CD4-positive, alpha-beta memory T cell (primary cell): ENCODE measurements around the gene DPF3. TPM values are rescaled to one million over a fixed set of nuclear protein-coding genes. Genes with fewer than 3 reads are reported as not detected.
A peak's percentile ranks its signal among the peaks of the same experiment; 100 is the strongest.

Experiments used
- CTCF ChIA-PET: fragments of 350-600 bp; sonication (Branson Sonifier 250); formaldehyde crosslinking; loops from one replicate; lab custom pipeline; 2021; ENCODE audit warnings: inconsistent platforms; ENCODE audit not compliant: partially characterized antibody; lab: Charles Lee
- POLR2A ChIA-PET: fragments of 350-600 bp; sonication (Branson Sonifier 250); formaldehyde crosslinking; loops from one replicate; lab custom pipeline; 2021; ENCODE audit not compliant: partially characterized antibody; lab: Charles Lee
- DNase-seq, 5 donors: peaks; one replicate each; pipeline versions ENCODE4 v3.0.0 to v3.0.0-alpha.2; 2020 to 2022; ENCODE audit warnings: mixed read lengths in 1 of 5
- H3K27ac ChIP-seq: one replicate; pipeline ENCODE4 v1.7.0; 2013; ENCODE audit warnings: low read depth, low read length
- H3K27me3 ChIP-seq: 2 replicates; pipeline ENCODE4 v1.7.0; 2013; ENCODE audit warnings: mild to moderate bottlenecking, low read length, moderate library complexity; ENCODE audit not compliant: insufficient read depth
- H3K36me3 ChIP-seq: 2 replicates; pipeline ENCODE4 v1.7.0; 2013; ENCODE audit warnings: mild to moderate bottlenecking, low read length, moderate library complexity; ENCODE audit not compliant: insufficient read depth
- H3K4me1 ChIP-seq: 2 replicates; pipeline ENCODE4 v1.7.0; 2013; ENCODE audit warnings: mild to moderate bottlenecking, low read length, moderate library complexity; ENCODE audit not compliant: insufficient read depth
- H3K4me3 ChIP-seq, 2 donors: one replicate each; pipeline ENCODE4 v1.7.0; 2013; ENCODE audit warnings: low read length in 2 of 2, mild to moderate bottlenecking in 1 of 2
- H3K9me3 ChIP-seq, 2 donors: one replicate each; pipeline ENCODE4 v1.7.0; 2013; ENCODE audit warnings: low read length in 2 of 2, control low read depth in 1 of 2; ENCODE audit not compliant: control insufficient read depth in 1 of 2
- H3K27ac Mint-ChIP-seq, 7 donors: one replicate each; pipeline ENCODE4 v1.8.0; 2020 to 2021; ENCODE audit warnings: mixed read lengths in 7 of 7, mild to moderate bottlenecking in 6 of 7, inconsistent platforms in 3 of 7, moderate library complexity in 3 of 7
- H3K27me3 Mint-ChIP-seq, 2 donors: one replicate each; pipeline ENCODE4 v1.8.0; 2020 to 2021; ENCODE audit warnings: mixed read lengths in 2 of 2
- H3K36me3 Mint-ChIP-seq, 2 donors: one replicate each; pipeline ENCODE4 v1.8.0; 2020 to 2021; ENCODE audit warnings: mixed read lengths in 2 of 2, inconsistent platforms in 1 of 2, mild to moderate bottlenecking in 1 of 2
- H3K4me1 Mint-ChIP-seq, 4 donors: one replicate each; pipeline ENCODE4 v1.8.0; 2020 to 2021; ENCODE audit warnings: mixed read lengths in 4 of 4, mild to moderate bottlenecking in 1 of 4
- H3K4me3 Mint-ChIP-seq, 8 donors: one replicate each; pipeline ENCODE4 v1.8.0; 2020 to 2021; ENCODE audit warnings: mixed read lengths in 8 of 8, mild to moderate bottlenecking in 7 of 8, moderate library complexity in 6 of 8, inconsistent platforms in 3 of 8
- H3K9me3 Mint-ChIP-seq, 8 donors: one replicate each; pipeline ENCODE4 v1.8.0; 2020 to 2021; ENCODE audit warnings: mixed read lengths in 8 of 8, mild to moderate bottlenecking in 5 of 8, inconsistent platforms in 3 of 8, moderate library complexity in 1 of 8
- intact Hi-C: fragments of 100-400 bp; cut with micrococcal nuclease; formaldehyde crosslinking; loops from one replicate; pipeline ENCODE4 v1.15.1; 2023
- polyA plus RNA-seq, 2 donors: library from polyadenylated mRNA; unstranded; fragments of 300-500 nt; fragmentation: Illumina TruSeq; gene quantifications; one replicate each; pipeline ENCODE4 v1.2.3, GENCODE V29; 2021
- total RNA-seq, 2 experiments: library from RNA; stranded (reverse); gene quantifications; one replicate each; pipeline ENCODE4 v1.2.3, GENCODE V29; 2021

The DPF3 gene
- total and polyA plus RNA-seq, 4 experiments from 2014 or later: 0.25 to 0.35 TPM; not detected in 2

DNA sequence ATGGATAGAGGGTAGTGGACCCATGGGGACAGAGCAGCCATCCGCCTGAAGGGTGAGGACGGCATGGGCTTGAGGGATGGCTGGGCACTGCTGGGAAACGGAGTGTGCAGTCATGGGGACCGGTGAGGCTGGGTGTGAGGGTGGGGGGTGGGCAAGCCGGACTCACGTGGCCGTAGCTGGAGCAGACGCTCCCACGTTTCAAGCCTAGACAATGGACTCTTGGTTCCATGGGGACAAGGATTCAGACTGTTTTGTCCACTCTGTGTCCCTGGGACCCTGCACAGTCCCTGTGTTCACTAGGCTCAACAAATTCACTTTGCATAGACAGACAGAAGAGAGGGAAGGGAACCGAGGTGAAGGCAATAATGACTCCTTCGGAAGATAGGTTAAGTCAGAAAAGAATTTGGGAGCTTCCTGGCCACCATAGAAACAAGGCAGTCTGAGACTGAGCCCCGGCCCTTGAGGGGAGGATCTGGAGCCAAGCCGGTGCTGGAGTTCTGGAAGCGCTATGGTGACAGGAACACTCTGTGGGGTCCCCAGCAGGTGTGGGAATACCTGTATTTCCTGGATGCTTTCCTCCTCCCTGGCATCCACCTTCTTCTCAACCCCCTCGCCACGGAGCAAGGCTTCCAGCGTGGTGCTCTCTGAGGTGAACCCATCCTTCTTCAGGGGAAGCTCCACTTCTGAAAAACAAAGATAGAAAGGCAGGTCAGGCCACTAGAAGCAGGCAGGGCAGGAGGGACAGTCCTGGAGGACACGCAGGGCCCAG lies 162.5 kb downstream of the DPF3 start:
- Mint-ChIP-seq H3K36me3 (no peaks in the 10 kb centered on the region), H3K4me3 (no peak overlapping the region), H3K4me1 (no peaks in the 10 kb centered on the region), H3K27ac (no peak overlapping the region), H3K27me3 (no peaks in the 10 kb centered on the region), H3K9me3 (peaks cover 0 to 2% (median 0%) of the 10 kb centered on the region in 8 donors)
- DNase-seq: no peak
- no peak overlapping the region for H3K4me3 ChIP-seq
- intact Hi-C loops: no loop called here
- no peak overlapping the region for H3K27ac ChIP-seq
- H3K36me3 ChIP-seq: no peaks in the 10 kb centered on the region
- ChIA-PET CTCF (no interaction called here), POLR2A (no interaction called here)
- no peaks in the 10 kb centered on the region for H3K9me3 ChIP-seq
- no peaks in the 10 kb centered on the region for H3K4me1 ChIP-seq
- H3K27me3 ChIP-seq: no peaks in the 10 kb centered on the region

GRCh38 chr14:72730468-72730867 lies 163.4 kb downstream of the DPF3 start:
- Mint-ChIP-seq H3K27me3 (no peaks in the 10 kb centered on the region), H3K4me1 (no peaks in the 10 kb centered on the region), H3K36me3 (no peaks in the 10 kb centered on the region), H3K4me3 (no peak overlapping the region), H3K9me3 (peaks cover 0 to 2% (median 0%) of the 10 kb centered on the region in 8 donors), H3K27ac (no peak overlapping the region)
- ChIA-PET CTCF (no interaction called here), POLR2A (no interaction called here)
- Histone ChIP-seq H3K4me1 (no peaks in the 10 kb centered on the region), H3K4me3 (no peak overlapping the region), H3K27ac (no peak overlapping the region), H3K9me3 (no peaks in the 10 kb centered on the region), H3K27me3 (no peaks in the 10 kb centered on the region), H3K36me3 (no peaks in the 10 kb centered on the region)
- intact Hi-C loops: no loop called here
- DNase-seq: no peak

- Histone ChIP-seq H3K4me1 (no peaks in the 10 kb centered on the region), H3K27me3 (no peaks in the 10 kb centered on the region), H3K36me3 (no peaks in the 10 kb centered on the region), H3K27ac (no peak overlapping the region), H3K4me3 (no peak overlapping the region), H3K9me3 (no peaks in the 10 kb centered on the region)
- Mint-ChIP-seq H3K27ac (no peak overlapping the region), H3K9me3 (no peaks in the 10 kb centered on the region), H3K4me1 (no peaks in the 10 kb centered on the region), H3K4me3 (no peak overlapping the region), H3K27me3 (no peaks in the 10 kb centered on the region), H3K36me3 (no peaks in the 10 kb centered on the region)
- intact Hi-C loops: no loop called here
- ChIA-PET POLR2A (no interaction called here), CTCF (no interaction called here)
- DNase-seq: no peak
Observed at GRCh38 chr14:72726444-72726843, 167.5 kb downstream of the DPF3 start.

DNA sequence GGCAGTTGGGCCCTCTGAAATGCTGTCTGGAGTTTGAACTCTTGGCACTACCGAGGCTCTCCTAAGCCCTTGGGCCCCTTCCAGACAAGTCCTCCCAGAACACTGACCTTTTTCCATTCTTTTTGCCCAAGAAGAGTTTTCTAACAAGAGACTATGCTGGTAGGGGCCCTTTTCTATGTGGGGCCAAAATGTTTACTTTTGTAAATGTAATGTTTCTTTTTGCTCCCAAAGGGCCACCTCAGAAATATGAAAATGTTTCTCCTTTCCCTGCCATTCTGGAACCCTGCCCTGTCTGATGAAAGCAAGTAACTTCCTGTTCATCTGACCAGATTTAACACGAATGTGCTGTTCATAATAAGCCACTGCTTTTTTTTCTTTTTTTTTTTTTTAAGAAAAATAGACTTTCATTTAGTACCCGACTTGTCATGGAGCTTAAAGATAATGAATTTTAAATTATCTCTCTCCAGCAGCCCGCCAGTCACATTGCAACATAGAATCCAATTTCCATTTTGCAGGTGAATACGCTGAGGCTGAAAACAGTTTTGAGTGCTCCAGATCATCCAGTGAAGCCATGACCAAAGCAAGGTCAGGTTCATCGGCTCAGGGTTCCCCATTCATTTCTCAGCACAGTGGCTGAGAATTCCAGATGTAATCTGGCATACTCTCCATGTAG lies 169.9 kb downstream of the DPF3 start:
- no peaks in the 10 kb centered on the region for H3K9me3 ChIP-seq
- no peaks in the 10 kb centered on the region for H3K36me3 Mint-ChIP-seq
- H3K27ac Mint-ChIP-seq: no peak overlapping the region
- H3K27ac ChIP-seq: no peak overlapping the region
- H3K4me1 Mint-ChIP-seq: no peaks in the 10 kb centered on the region
- no peaks in the 10 kb centered on the region for H3K4me1 ChIP-seq
- no peaks in the 10 kb centered on the region for H3K36me3 ChIP-seq
- CTCF ChIA-PET: no interaction called here
- POLR2A ChIA-PET: no interaction called here
- H3K27me3 ChIP-seq: no peaks in the 10 kb centered on the region
- no peak overlapping the region for H3K4me3 ChIP-seq
- H3K27me3 Mint-ChIP-seq: no peaks in the 10 kb centered on the region
- DNase-seq: no peak
- intact Hi-C loops: no loop called here
- H3K4me3 Mint-ChIP-seq: peak overlapping the region in 1 of 8 donors; percentile 1
- no peaks in the 10 kb centered on the region for H3K9me3 Mint-ChIP-seq

DNA sequence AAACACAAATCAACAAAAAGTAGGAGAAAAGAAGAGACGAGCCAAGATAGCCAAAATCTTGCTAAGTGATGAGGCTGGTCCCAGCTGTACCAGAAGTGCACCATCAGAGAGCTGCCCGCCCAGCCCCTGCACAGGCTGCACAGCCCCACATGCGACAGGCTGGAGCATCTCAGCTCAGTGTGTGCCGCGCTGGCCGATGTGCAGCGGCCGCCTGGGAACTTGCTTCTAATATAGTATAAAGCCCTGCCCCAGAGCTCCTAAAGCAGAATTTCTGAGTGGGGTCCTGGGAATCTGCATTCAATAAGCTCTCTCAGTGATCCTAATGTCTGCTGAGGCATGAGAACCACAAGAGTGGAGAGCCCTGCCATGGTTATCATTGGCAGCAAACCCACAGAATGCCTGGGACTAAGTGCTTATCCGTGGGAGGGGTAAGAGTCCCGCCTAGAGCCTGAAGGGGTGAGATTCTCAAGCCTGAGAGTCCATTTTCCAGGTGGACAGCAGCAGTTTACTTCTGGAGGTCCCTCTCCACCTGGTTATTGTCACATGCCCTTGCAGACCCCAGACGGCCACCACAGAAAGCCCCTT lies 171.6 kb downstream of the DPF3 start:
- intact Hi-C loops: no loop called here
- no peak overlapping the region for H3K27ac Mint-ChIP-seq
- POLR2A ChIA-PET: no interaction called here

DNA sequence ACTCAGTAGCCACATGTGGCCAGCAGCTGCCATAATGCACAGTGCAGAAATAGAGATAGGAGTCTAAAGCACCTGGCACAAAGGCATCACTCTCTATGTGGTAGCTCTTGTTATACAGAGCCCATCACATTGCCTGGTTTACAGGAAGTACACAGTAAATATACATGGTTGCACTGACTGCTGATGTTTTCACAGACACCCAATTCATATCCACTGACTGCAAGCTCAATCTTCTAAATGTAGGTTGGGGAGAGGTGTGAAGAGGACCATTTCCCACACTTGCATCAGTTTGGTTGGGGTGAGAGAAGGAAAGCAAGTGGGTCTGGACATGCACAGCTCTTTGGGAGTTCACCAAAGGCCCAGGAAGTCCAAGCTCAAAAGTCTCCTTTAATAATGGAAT lies 172.8 kb downstream of the DPF3 start:
- no peaks in the 10 kb centered on the region for H3K27me3 Mint-ChIP-seq
- H3K4me1 Mint-ChIP-seq: peaks cover 0 to 12% (median 5%) of the 10 kb centered on the region in 4 donors
- CTCF ChIA-PET: no interaction called here
- Histone ChIP-seq H3K9me3 (no peaks in the 10 kb centered on the region), H3K4me3 (no peak overlapping the region), H3K27me3 (no peaks in the 10 kb centered on the region), H3K27ac (no peak overlapping the region), H3K36me3 (no peaks in the 10 kb centered on the region), H3K4me1 (no peaks in the 10 kb centered on the region)
- H3K27ac Mint-ChIP-seq: no peak overlapping the region
- no peaks in the 10 kb centered on the region for H3K36me3 Mint-ChIP-seq
- H3K4me3 Mint-ChIP-seq: no peak overlapping the region
- no peak for DNase-seq
- POLR2A ChIA-PET: no interaction called here
- intact Hi-C loops: no loop called here
- H3K9me3 Mint-ChIP-seq: no peaks in the 10 kb centered on the region

More for the DNA sequence above, 171.6 kb downstream of the DPF3 start:
- H3K27me3 ChIP-seq: no peaks in the 10 kb centered on the region
- DNase-seq: no peak
- CTCF ChIA-PET: interaction anchor here (1.2 kb wide), 1 partner anchor 205 kb away, joined by 4 read pairs; no protein-coding TSS in a partner anchor
- no peak overlapping the region for H3K27ac ChIP-seq
- H3K27me3 Mint-ChIP-seq: no peaks in the 10 kb centered on the region
- H3K4me3 Mint-ChIP-seq: no peak overlapping the region
- H3K4me1 Mint-ChIP-seq: peaks cover 0 to 4% (median 0%) of the 10 kb centered on the region in 4 donors
- H3K9me3 ChIP-seq: no peaks in the 10 kb centered on the region
- no peaks in the 10 kb centered on the region for H3K36me3 Mint-ChIP-seq
- no peaks in the 10 kb centered on the region for H3K9me3 Mint-ChIP-seq
- no peaks in the 10 kb centered on the region for H3K4me1 ChIP-seq
- no peak overlapping the region for H3K4me3 ChIP-seq
- H3K36me3 ChIP-seq: no peaks in the 10 kb centered on the region

DNA sequence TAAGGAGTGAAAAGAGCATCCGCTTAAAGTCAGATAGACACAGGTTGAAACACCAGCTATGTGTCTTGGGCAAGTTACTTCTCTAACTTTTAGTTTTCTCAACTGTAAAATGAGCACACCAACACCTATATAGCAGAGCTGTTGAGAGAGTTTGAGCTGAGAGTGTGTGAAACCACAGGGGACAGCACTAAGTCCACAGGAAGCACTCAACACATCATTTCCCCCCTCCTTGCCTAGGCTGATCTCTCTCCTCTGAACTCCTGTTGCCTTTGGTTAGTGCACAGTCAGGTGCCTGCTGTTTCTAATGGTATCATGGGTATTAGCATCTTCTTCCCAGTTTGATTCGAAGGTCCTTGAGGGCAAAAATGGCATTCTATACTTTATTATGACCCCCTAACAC lies 176.7 kb downstream of the DPF3 start:
- H3K36me3 Mint-ChIP-seq: no peaks in the 10 kb centered on the region
- no peak overlapping the region for H3K27ac ChIP-seq
- intact Hi-C loops: no loop called here
- H3K9me3 Mint-ChIP-seq: no peaks in the 10 kb centered on the region
- peaks cover 24% of the 10 kb centered on the region for H3K4me1 ChIP-seq
- POLR2A ChIA-PET: no interaction called here
- peaks cover 8 to 34% (median 23%) of the 10 kb centered on the region in 4 donors for H3K4me1 Mint-ChIP-seq
- no peaks in the 10 kb centered on the region for H3K9me3 ChIP-seq
- no peak overlapping the region for H3K4me3 Mint-ChIP-seq
- CTCF ChIA-PET: no interaction called here
- no peaks in the 10 kb centered on the region for H3K36me3 ChIP-seq
- H3K4me3 ChIP-seq: no peak overlapping the region
- no peak for DNase-seq
- H3K27ac Mint-ChIP-seq: peak overlapping the region in 1 of 7 donors; percentile 57
- no peaks in the 10 kb centered on the region for H3K27me3 Mint-ChIP-seq
- no peaks in the 10 kb centered on the region for H3K27me3 ChIP-seq
